ENCODE results near the gene KRTAP9-9. TPM values are rescaled to one million over a fixed set of nuclear protein-coding genes. Genes with fewer than 3 reads are reported as not detected.
"Not testable (repeated sequence)": the region's sequence is repeated elsewhere in the genome, so short reads cannot be mapped to it uniquely, and the experiment has no call there.

Gene KRTAP9-9
- polyA plus RNA-seq = not detected

DNA sequence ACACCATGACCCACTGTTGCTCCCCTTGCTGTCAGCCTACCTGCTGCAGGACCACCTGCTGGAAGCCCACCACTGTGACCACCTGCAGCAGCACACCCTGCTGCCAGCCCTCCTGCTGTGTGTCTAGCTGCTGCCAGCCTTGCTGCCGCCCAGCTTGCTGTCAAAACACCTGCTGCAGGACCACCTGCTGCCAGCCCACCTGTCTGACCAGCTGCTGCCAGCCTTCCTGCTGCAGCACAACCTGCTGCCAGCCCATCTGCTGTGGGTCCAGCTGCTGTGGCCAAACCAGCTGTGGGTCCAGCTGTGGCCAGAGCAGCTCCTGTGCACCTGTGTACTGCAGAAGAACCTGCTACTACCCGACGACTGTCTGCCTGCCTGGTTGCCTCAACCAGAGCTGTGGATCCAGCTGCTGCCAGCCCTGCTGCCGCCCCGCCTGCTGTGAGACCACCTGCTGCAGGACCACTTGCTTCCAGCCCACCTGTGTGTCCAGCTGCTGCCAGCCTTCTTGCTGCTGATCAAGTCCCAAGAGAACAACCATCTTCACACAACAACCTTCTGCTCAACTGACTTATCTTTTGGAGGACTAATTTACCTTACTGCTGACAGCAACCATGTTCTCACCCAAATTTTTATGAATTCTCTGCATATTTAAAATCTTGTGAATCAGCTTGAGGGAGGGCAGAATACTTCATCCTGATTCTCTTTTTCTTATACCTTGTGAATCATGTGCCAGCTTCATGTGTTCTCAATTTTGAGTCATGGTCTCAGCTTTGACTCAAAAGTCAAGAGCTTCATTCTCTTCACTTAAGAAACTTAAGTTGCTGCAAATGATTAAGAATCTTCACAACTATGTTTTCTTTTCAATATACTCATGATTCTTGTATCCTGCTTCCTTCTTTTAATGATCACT, at the start of gene KRTAP9-9:
TSS of gene KRTAP9-9 (plus strand) at position 4 of the 910 bp plus-strand sequence.
- H3K4me3 Mint-ChIP-seq, H3K9me3 Mint-ChIP-seq, H3K27ac Mint-ChIP-seq, H3K36me3 Mint-ChIP-seq: not testable (repeated sequence)
- H3K27me3 Mint-ChIP-seq = peaks cover 17% of the 10 kb centered on the region
- H3K4me1 Mint-ChIP-seq = peaks cover 0 to 11% (median 0%) of the 10 kb centered on the region in 3 donors

DNA sequence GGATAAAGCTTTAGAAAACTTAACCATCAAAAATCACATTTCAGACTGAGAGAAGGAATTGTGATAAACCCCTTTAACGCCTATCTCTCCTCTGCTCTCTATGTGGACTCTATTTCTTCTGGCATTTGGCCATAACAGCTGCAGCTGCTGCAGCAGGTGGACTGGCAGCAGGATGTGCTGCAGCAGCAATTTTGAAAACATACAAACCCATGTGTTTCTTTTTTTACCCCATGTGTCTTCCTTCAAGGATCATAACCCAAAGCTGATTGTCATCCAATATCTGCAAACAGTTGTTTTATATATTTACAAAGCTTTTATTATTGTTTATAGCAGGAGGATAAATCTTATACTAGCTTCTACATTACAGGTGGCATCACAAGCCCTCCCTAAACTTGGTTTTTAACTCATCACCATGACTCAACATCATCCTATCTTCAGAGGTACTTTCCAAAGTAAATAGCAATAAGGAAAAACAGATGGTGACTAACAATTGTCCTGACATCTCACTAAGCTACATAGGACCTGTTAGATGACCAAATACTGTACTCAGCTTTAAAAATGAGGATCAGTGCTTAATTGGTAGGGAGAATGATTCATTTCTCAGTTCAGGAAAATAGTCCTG, 43.2 kb upstream of the KRTAP9-9 start:
- Mint-ChIP-seq H3K27ac (no peak overlapping the region), H3K4me3 (no peak overlapping the region)

DNA sequence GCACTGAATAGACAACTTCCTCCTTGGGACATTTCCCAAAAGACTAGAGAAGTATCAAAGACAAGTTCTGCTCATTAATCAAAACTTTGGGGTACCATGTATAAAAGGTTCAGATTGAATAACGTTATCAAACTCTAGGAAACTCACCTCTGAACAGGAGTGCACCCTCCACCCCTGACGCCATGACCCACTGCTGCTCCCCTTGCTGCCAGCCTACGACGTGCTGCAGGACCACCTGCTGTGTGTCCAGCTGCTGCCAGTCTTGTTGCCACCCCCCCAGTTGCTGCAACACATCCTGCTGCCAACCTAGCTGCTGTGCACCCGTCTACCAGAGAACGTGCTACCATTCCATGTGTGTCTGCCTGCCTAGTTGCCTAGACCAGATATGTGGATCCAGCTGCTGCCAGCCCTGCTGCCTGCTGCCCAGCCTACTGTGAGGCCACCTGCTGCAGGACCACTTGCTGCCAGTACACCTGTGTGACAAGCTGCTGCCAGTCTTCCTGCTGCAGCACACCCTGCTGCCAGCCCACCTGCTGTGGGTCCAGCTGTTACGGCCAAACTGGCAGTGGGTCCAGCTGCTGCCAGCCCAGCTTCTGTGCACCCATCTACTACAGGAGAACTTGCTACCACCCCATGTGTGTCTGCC, 42.5 kb upstream of the KRTAP9-9 start:
- H3K4me1 Mint-ChIP-seq = peaks cover 0 to 10% (median 0%) of the 10 kb centered on the region in 3 donors
- peaks cover 0 to 5% (median 0%) of the 10 kb centered on the region in 3 donors for H3K9me3 Mint-ChIP-seq
- H3K27me3 Mint-ChIP-seq = peaks cover 40% of the 10 kb centered on the region
- H3K4me3 Mint-ChIP-seq = peak overlapping the region in 1 of 4 donors; percentile 26
- H3K36me3 Mint-ChIP-seq = no peaks in the 10 kb centered on the region
- H3K27ac Mint-ChIP-seq = no peak overlapping the region

More for the DNA sequence above, 43.2 kb upstream of the KRTAP9-9 start:
- Mint-ChIP-seq H3K27me3 (peaks cover 41% of the 10 kb centered on the region), H3K36me3 (no peaks in the 10 kb centered on the region), H3K4me1 (peaks cover 0 to 10% (median 0%) of the 10 kb centered on the region in 3 donors), H3K9me3 (peaks cover 0 to 5% (median 0%) of the 10 kb centered on the region in 3 donors)

DNA sequence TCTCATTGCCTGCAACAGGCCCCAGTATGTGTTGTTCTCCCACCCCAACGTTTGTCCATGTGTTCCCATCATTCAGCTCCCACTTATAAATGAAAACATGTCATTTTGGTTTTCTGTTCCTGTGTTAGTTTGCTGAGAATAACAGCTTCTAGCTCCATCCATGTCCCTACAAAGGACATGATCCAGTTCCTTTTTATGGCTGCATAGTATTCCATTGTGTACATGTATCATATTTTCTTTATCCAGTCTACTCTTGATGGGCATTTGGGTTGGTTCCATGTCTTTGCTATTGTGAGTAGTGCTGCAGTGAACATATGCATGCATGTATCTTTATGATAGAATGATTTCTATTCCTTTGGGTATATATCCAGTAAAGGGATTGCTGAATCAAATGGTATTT, 39.5 kb upstream of the KRTAP9-9 start:
- Mint-ChIP-seq H3K4me1 (peaks cover 0 to 7% (median 0%) of the 10 kb centered on the region in 3 donors), H3K4me3 (no peak overlapping the region), H3K27ac (no peak overlapping the region), H3K9me3 (peaks cover 0 to 1% (median 0%) of the 10 kb centered on the region in 3 donors), H3K27me3 (peaks cover 20% of the 10 kb centered on the region), H3K36me3 (no peaks in the 10 kb centered on the region)

DNA sequence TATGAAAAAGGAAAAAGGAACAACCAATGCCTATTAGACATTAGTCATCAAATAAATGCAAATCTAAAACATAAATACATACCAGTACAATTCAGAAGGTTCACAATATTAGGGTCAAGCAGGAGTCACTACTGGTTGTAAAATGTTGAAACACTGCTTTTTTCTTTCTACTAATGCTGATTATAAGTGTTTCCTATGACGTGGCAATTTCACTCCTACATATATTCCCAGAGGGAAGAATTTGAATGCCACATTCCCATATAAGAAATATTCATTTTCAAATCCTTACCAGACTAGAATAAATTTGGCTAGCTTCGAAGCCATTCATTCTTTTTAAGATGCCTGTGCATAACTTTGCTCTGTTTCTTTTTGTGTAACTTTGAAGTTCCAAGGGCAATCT, 31.4 kb upstream of the KRTAP9-9 start:
- Mint-ChIP-seq H3K27me3 (peaks cover 11% of the 10 kb centered on the region), H3K4me3 (no peak overlapping the region), H3K4me1 (no peaks in the 10 kb centered on the region), H3K27ac (no peak overlapping the region), H3K9me3 (no peaks in the 10 kb centered on the region), H3K36me3 (no peaks in the 10 kb centered on the region)

DNA sequence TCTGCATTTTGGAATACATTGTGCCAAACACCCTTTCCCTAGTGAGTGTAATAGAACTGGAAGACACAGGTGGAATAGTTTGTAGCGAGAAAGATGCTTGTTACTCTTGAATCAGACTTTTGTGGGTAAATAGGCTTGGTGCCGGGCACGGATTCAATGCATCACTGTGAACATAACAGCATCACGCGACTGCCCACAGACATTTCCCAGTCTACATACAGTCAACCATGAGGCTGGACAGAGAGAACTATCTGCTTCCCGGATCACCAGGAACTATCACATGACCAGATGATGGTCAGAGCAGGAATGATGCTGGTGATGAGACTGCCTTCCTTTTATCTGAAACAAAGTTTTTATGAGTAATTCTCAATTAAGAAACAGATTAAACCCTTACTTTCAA, 29.1 kb upstream of the KRTAP9-9 start:
- H3K36me3 Mint-ChIP-seq = no peaks in the 10 kb centered on the region
- no peak overlapping the region for H3K27ac Mint-ChIP-seq
- H3K4me1 Mint-ChIP-seq = peaks cover 0 to 3% (median 0%) of the 10 kb centered on the region in 3 donors
- H3K4me3 Mint-ChIP-seq = no peak overlapping the region
- no peaks in the 10 kb centered on the region for H3K9me3 Mint-ChIP-seq
- peaks cover 15% of the 10 kb centered on the region for H3K27me3 Mint-ChIP-seq

DNA sequence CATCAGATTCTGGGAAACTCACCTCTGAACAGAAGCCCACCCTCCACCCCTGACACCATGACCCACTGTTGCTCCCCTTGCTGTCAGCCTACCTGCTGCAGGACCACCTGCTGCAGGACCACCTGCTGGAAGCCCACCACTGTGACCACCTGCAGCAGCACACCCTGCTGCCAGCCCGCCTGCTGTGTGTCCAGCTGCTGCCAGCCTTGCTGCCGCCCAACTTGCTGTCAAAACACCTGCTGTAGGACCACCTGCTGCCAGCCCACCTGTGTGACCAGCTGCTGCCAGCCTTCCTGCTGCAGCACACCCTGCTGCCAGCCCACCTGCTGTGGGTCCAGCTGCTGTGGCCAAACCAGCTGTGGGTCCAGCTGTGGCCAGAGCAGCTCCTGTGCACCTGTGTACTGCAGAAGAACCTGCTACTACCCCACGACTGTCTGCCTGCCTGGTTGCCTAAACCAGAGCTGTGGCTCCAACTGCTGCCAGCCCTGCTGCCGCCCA, 28.5 kb upstream of the KRTAP9-9 start, which contains the start of gene KRTAP9-2:
TSS of gene KRTAP9-2 (plus strand) at position 51 of the 498 bp plus-strand sequence. CDS start at position 58, 7 bp downstream.
- H3K4me3 Mint-ChIP-seq, H3K4me1 Mint-ChIP-seq, H3K27ac Mint-ChIP-seq, H3K36me3 Mint-ChIP-seq, H3K9me3 Mint-ChIP-seq: not testable (repeated sequence)
- H3K27me3 Mint-ChIP-seq = peaks cover 15% of the 10 kb centered on the region

DNA sequence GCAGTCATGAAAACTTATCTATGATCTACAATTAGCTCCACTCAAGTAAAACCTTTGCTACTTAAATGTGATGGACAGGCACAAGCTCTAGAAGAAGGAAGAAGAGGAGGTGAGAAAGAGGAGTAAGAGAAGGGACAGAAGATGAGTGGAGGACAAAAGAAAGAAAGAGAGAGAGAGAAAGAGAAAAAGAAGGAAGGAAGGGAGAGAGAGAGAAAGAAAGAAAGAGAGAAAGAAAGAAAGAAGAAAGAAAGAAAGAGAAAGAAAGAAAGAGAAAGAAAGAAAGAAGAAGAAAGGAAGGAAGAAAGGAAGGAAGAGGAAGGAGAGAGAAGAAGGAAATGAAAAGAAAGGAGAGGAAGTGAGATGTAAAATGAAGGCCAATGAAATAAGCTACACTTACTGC, 25.1 kb upstream of the KRTAP9-9 start:
- Mint-ChIP-seq H3K4me1 (peaks cover 0 to 4% (median 0%) of the 10 kb centered on the region in 3 donors), H3K36me3 (no peaks in the 10 kb centered on the region), H3K4me3 (no peak overlapping the region), H3K27me3 (peaks cover 23% of the 10 kb centered on the region), H3K27ac (no peak overlapping the region), H3K9me3 (no peaks in the 10 kb centered on the region)

DNA sequence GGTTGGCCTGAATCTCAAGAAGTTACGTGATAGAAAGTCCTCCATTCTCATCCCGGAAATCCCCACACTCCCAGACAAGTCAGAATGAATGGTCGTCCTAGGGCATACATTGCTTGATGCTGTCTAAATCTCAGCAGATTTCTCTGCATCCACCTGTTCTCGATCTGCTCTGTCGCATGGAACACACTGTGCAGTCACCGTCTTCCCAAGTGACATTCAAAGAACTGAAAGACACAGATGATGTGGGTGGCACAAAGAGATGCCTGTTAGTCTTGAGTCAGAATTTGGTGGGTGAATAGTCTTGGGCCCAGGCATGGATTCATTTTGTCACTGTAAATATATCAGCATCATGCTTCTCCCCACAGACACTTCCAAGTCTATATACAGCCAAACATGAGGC, 23.5 kb upstream of the KRTAP9-9 start:
- peaks cover 0 to 4% (median 0%) of the 10 kb centered on the region in 3 donors for H3K4me1 Mint-ChIP-seq
- no peaks in the 10 kb centered on the region for H3K36me3 Mint-ChIP-seq
- no peak overlapping the region for H3K27ac Mint-ChIP-seq
- peaks cover 25% of the 10 kb centered on the region for H3K27me3 Mint-ChIP-seq
- H3K9me3 Mint-ChIP-seq = no peaks in the 10 kb centered on the region
- no peak overlapping the region for H3K4me3 Mint-ChIP-seq

DNA sequence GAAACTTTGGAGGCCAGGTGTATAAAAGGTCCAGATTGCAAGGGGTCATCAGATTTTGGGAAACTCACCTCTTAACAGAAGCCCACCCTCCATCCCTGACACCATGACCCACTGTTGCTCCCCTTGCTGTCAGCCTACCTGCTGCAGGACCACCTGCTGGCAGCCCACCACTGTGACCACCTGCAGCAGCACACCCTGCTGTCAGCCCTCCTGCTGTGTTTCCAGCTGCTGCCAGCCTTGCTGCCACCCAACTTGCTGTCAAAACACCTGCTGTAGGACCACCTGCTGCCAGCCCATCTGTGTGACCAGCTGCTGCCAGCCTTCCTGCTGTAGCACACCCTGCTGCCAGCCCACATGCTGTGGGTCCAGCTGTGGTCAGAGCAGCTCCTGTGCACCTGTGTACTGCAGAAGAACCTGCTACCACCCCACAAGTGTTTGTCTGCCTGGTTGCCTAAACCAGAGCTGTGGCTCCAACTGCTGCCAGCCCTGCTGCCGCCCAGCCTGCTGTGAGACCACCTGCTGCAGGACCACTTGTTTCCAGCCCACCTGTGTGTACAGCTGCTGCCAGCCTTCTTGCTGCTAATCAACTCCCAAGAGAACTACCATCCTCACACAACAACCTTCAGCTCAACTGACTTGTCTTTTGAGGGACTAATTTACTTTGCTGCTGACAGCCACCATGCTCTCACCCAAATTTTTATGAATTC, 22.6 kb upstream of the KRTAP9-9 start, which contains the start of gene KRTAP9-3:
TSS of gene KRTAP9-3 (plus strand) at position 51 of the 707 bp plus-strand sequence. CDS start at position 104, 53 bp downstream.
- H3K36me3 Mint-ChIP-seq, H3K4me1 Mint-ChIP-seq, H3K9me3 Mint-ChIP-seq, H3K4me3 Mint-ChIP-seq, H3K27ac Mint-ChIP-seq: not testable (repeated sequence)
- H3K27me3 Mint-ChIP-seq = peaks cover 25% of the 10 kb centered on the region

DNA sequence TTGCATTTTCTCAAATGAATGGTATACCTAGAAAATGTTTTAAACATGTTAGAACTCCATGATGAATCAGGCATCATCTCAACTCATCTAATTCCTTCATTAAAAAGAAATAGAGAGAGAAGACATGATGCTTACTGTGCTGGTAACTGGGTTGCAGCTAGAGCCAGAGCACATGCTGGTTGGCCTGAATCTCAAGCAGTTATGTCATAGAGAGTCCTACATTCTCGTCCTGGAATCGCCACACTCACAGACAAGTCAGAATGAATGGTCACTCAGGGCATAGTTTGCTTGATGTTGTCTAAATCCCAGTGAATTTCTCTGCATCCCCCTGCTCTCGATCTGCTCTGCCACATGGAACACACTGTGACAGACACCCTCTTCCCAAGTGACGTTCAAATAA, 18.1 kb upstream of the KRTAP9-9 start:
- H3K27ac Mint-ChIP-seq, H3K4me1 Mint-ChIP-seq, H3K4me3 Mint-ChIP-seq, H3K36me3 Mint-ChIP-seq, H3K9me3 Mint-ChIP-seq: not testable (repeated sequence)
- peaks cover 16% of the 10 kb centered on the region for H3K27me3 Mint-ChIP-seq

DNA sequence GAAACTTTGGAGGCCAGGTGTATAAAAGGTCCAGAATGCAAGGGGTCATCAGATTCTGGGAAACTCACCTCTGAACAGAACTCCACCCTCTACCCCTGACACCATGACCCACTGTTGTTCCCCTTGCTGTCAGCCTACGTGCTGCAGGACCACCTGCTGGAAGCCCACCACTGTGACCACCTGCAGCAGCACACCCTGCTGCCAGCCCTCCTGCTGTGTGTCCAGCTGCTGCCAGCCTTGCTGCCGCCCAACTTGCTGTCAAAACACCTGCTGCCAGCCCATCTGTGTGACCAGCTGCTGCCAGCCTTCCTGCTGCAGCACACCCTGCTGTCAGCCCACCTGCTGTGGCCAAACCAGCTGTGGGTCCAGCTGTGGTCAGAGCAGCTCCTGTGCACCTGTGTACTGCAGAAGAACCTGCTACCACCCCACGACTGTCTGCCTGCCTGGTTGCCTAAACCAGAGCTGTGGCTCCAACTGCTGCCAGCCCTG, 17.2 kb upstream of the KRTAP9-9 start, which contains the start of gene KRTAP9-8:
TSS of gene KRTAP9-8 (plus strand) at position 51 of the 489 bp plus-strand sequence. CDS start at position 104, 53 bp downstream.
- not testable (repeated sequence) for H3K4me3 Mint-ChIP-seq, H3K27ac Mint-ChIP-seq, H3K36me3 Mint-ChIP-seq, H3K4me1 Mint-ChIP-seq, H3K9me3 Mint-ChIP-seq
- H3K27me3 Mint-ChIP-seq = peaks cover 15% of the 10 kb centered on the region

DNA sequence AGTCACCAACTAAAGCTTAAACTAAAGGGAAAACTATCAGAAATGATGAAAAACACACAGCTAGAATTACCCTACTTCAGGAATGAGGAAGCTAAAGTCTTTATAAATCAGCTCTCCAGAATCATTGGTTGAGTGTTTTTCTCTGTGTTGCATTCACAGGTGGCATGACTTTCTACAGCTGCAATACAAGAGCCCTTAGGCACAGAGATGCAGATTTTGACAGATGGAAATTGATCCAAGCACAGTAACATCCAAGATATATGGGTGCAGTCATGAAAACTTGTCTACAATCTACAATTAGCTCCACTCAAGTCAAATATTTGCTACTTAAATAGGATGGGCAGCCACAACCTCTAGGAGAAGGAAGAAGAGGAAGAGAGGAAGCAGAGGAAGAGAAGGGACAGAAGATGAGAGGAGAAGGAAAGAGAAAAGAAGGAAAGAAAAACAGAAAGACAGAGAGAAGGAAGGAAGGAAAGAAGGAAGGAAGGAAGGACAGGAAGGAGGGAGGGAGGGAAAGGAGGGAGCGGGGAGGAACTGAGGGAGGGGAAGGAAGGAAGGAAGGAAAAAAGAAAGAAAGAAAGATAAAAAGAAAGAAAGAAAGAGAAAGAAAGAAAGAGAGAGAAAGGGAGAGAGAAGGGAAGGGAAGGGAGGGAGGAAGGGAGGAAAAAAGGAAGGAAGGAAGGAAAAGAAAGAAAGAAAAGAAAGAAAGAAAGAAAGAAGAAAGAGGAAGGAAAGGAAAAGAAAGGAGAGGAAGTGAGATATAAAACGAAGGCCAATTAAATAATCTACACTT, 8.0 kb upstream of the KRTAP9-9 start:
- H3K27ac Mint-ChIP-seq, H3K4me3 Mint-ChIP-seq, H3K9me3 Mint-ChIP-seq, H3K27me3 Mint-ChIP-seq, H3K4me1 Mint-ChIP-seq, H3K36me3 Mint-ChIP-seq: not testable (repeated sequence)
